Vagina (tissue), 2 donors: ENCODE data around the gene MFAP3.

Source experiments
- CTCF ChIP-seq, 3 experiments: fragments of 450-650 bp in 2 of 3; fragments of 200-600 bp in 1 of 3; sonication (generic) in 1 of 3; IDR thresholded peaks; one replicate each; pipeline ENCODE4 v1.5.1; 2017 to 2019; ENCODE audit warnings: antibody characterized with exemption in 3 of 3, mild to moderate bottlenecking in 2 of 3, moderate library complexity in 2 of 3
- POLR2A ChIP-seq, 2 donors: fragments of 450-650 bp; IDR thresholded peaks; one replicate each; pipeline ENCODE4 v1.6.1; 2017; ENCODE audit warnings: antibody characterized with exemption in 2 of 2, mild to moderate bottlenecking in 2 of 2, moderate library complexity in 2 of 2

- TF ChIP-seq POLR2A (IDR thresholded peaks at IDR 0.05) (no peak), CTCF (IDR thresholded peaks at IDR 0.05) (no peak)
Observed at GRCh38 chr5:154002093-154002492, 36.7 kb upstream of the MFAP3 start.
